HG02884 (cell line): ENCODE results near the gene MSMP.

ENCODE experiments used
- ATAC-seq: cut with Tn5 transposase; IDR thresholded peaks from one replicate; pipeline ENCODE4 v1.9.1; 2021; ENCODE audit warnings: mild to moderate bottlenecking, moderate library complexity; ENCODE audit not compliant: unreplicated experiment

The MSMP gene

GRCh38 chr9:35754264-35754663, at the start of gene MSMP:
Gene MSMP (minus strand): TSS chr9:35754276. CDS start chr9:35754129, 147 bp downstream.
- ATAC-seq: no peak

GRCh38 chr9:35801328-35802128, 47.5 kb upstream of the MSMP start:
- no peak for ATAC-seq

- no peak for ATAC-seq
Observed at GRCh38 chr9:35800530-35800929, 46.5 kb upstream of the MSMP start.

GRCh38 chr9:35798658-35799374, 44.7 kb upstream of the MSMP start:
- no peak for ATAC-seq

GRCh38 chr9:35797311-35798109, 43.4 kb upstream of the MSMP start:
- ATAC-seq: no peak

- no peak for ATAC-seq
Observed at GRCh38 chr9:35795695-35796094, 41.6 kb upstream of the MSMP start.

GRCh38 chr9:35793461-35793860, 39.4 kb upstream of the MSMP start:
- no peak for ATAC-seq

- ATAC-seq: no peak
Observed at GRCh38 chr9:35792826-35793225, 38.8 kb upstream of the MSMP start.

GRCh38 chr9:35792024-35792813, 38.1 kb upstream of the MSMP start:
- ATAC-seq: no peak

- no peak for ATAC-seq
Observed at GRCh38 chr9:35791297-35791921, 37.3 kb upstream of the MSMP start, which contains the start of gene NPR2. Gene NPR2 (plus strand): TSS chr9:35791591. CDS start chr9:35792409, 818 bp downstream.

GRCh38 chr9:35790385-35791296, 36.6 kb upstream of the MSMP start:
- no peak for ATAC-seq

- ATAC-seq: no peak
Observed at GRCh38 chr9:35790025-35790384, 35.9 kb upstream of the MSMP start.

- no peak for ATAC-seq
Observed at GRCh38 chr9:35789541-35789940, 35.5 kb upstream of the MSMP start.

GRCh38 chr9:35783418-35783817, 29.3 kb upstream of the MSMP start:
- ATAC-seq: no peak

GRCh38 chr9:35781066-35781465, 27.0 kb upstream of the MSMP start:
- no peak for ATAC-seq

- ATAC-seq: no peak
Observed at GRCh38 chr9:35778496-35778895, 24.4 kb upstream of the MSMP start.

GRCh38 chr9:35776018-35776417, 21.9 kb upstream of the MSMP start:
- no peak for ATAC-seq

GRCh38 chr9:35774907-35775635, 21.0 kb upstream of the MSMP start:
- no peak for ATAC-seq
